Vagina (tissue), 2 donors: ENCODE results near the gene ALPK1.

Experiments used
- CTCF ChIP-seq, 3 experiments: fragments of 450-650 bp in 2 of 3; fragments of 200-600 bp in 1 of 3; sonication (generic) in 1 of 3; IDR thresholded peaks; one replicate each; pipeline ENCODE4 v1.5.1; 2017 to 2019; ENCODE audit warnings: antibody characterized with exemption in 3 of 3, mild to moderate bottlenecking in 2 of 3, moderate library complexity in 2 of 3
- POLR2AphosphoS5 ChIP-seq, 2 donors: sonication (generic); formaldehyde crosslinking; IDR thresholded peaks; one replicate each; pipeline ENCODE4 v1.9.0; 2017; ENCODE audit warnings: antibody characterized with exemption in 2 of 2, mild to moderate bottlenecking in 2 of 2, low read depth in 1 of 2; ENCODE audit not compliant: insufficient read depth in 1 of 2

- no peak for TF ChIP-seq CTCF (IDR thresholded peaks at IDR 0.05)
- TF ChIP-seq POLR2AphosphoS5 (IDR thresholded peaks at IDR 0.05; ENCODE audit: insufficient read depth in 1 of 2, low read depth in 1 of 2) = no peak
Observed at GRCh38 chr4:112358415-112358814, 61.2 kb downstream of the ALPK1 start.
